T-helper 22 cell (primary cell): ENCODE results near the gene CAMK1D.

Experiments used
- DNase-seq: peaks from one replicate; pipeline ENCODE4 v3.0.0-alpha.2; 2020; ENCODE audit warnings: low read depth

Gene CAMK1D

DNA sequence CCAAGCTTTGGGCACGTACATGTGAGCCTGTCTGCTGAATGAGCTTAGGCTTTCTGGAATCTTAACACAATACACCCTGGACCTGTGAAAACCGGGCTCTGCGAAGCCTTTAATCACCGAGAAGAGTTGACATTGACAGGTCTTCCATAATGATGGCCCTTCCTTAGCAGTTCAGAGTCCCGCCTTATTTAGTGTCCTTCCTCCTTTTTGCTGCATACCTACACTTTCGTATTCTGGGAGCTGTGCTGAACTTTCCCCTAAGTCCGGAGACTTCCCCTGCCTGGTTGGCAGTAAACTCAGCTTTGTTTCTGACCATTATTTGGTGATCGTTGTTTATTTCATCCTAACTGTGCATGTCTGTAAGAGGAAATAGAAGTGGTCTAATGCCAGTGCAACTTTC is 212.0 kb downstream of the CAMK1D start:
- no peak for DNase-seq

DNA sequence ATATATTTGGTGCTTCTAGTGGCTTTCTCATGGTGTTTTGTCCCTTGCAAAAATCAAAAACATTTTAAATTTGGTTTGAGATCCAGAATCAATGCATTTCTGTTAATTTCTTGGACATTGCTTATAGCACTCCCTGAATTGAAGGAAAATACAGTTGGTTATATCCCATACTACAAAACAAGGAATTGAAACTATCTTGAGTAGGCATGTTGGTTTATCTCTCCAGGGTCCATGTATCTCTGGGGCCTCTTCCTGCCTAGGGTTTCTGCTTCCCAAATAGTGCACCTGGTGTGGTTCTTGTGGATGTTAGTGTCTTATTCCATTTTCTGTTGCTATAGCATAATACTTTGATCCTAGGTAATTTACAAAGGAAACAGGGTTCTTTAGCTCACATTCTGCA is 212.4 kb downstream of the CAMK1D start:
- DNase-seq = no peak

DNA sequence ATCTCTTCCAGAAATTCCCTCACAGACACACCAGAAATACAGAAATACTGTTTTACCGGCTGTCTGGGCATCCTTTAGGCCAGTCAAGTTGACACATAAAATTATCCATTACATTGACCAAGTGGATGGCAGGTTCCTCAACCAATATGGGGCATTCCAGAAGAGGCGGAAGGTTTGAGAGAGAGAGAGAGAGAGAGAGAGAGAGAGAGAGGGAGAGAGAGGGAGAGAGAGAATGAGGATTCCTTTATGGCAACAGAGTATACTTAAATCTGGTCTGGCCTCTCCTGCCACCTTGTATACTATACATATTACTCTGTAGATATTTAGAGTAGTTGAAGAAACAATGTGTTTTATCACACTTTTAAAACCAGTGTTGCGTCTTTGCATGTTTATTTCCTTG is 214.1 kb downstream of the CAMK1D start:
- no peak for DNase-seq

DNA sequence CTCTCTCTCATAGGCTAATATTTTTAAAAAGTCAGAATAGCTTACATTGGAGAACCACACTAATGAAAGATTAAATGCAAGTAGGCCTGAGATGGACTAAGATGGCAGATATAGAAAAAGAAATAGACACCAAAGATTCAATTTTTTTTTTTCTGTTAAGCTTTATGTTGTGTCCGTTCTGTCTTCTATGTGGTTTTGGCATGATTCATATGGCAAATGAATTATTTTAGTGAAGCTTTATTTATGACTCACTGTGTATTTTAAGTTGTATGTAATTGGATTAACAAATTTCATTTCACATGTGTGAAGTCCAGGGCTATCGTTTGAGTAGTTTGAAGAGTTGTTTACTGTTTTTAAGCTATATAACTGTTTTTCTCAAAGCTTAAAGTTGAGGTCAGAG is 214.8 kb downstream of the CAMK1D start:
- no peak for DNase-seq

DNA sequence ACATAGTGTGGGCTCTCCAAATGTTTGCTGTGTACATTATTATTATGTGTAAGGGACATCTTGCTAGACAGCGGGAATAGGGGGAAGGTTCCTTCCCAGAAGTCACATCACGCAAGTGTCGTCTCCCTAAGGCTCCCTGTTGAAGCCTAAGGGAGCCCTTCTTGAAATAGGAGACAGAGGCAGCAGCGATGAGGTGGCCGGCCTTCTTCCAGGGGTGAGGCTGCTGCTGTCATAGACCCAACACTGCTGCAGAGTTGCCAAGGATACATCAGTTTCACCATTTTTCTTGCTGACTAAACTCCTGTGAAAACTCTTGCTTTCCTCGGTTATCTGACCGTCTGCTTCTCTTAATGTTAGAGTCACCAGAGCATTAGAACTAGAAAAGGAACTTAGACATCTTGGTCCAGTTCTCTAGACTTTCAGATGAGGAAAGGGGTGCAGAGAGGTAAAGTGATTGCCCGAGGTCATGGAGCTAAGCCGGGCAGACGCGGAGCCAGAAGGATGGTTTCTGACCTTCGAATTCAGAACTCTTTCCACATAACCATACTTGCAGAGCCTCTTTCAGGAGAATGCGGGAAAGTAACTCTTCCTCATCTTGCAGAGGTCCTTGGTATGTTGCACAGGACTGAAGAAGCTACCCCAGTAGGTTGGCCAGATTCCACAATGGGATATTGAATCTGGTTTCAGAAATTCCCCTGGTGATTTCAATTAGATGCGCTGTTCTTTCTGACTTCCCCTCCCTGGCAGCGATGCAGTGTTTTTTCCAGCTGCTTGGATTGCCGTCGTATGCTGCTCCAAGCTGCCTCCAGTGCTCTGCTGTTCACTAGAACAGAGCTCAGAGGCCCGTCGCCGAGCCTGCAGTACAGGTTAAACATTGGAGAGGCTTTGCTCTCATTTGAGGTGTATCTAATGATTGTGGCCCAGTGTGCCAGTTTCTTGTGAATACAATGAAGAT is 217.1 kb downstream of the CAMK1D start:
- no peak for DNase-seq

DNA sequence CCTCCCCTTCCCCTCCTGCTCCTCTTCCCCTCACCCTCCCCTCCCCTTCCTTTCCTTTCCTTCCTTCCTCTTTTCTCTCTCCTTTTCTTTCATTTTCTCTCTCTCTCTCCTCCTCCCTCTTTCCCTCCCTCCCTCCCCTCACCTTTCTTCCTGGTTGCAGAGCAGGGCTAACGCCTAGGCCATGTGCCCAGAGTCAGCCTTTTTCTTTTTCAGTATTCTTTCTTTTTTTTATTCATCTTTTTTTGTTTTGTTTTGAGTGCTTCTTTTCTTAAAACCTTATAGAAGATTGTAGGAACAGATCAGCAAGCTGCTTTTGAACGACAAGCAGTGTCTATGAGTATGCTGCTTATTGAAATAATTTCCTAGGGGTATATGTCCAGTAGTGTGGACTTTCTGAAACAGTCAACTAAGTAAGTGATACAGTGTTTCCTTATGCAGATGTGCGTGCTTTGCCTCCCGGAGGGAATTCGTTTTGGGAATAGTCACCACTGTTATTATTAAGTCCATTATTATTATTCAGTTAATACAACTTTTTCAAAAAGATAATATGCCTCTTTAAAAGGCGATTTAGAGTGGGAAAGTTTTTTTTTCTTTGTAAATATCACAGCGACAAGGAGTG is 219.2 kb downstream of the CAMK1D start:
- DNase-seq = no peak

DNA sequence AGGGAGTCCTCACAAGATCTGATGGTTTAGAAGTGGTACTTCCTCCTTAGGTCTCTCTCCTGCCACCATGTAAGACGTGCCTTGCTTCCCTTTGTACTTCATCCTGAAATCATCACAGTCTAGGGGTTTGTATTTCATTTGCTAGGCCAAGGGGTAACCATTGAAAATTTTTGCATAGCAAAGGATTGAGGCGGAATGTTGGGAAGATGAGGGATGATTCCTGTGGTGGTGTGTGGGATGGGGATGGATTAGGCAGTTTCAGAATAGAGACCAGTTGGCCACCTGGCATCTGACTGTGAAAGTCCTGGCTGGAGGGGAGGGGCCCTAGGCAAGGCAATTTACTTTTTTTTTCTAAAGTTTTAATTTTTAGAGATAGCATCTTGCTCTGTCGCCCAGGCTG is 222.9 kb downstream of the CAMK1D start:
- no peak for DNase-seq

DNA sequence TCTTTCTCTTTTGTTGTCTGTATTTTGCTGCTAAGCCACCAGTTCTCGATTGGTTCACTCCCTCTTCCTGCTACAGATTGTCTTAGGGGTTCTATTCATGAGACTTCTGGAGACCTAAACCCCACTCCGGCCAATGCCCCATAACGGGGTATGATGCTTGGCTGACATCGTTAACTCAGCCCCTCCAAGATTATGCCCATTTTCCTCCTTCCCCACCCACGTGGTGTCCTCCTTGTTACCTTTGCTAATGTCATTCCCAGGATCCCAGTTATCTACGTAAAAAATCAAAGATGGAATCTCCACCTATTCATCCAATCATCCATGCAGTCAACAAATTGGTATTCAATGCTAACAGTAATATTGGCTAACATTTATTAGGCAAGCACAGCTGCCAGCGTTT is 228.3 kb downstream of the CAMK1D start:
- no peak for DNase-seq

DNA sequence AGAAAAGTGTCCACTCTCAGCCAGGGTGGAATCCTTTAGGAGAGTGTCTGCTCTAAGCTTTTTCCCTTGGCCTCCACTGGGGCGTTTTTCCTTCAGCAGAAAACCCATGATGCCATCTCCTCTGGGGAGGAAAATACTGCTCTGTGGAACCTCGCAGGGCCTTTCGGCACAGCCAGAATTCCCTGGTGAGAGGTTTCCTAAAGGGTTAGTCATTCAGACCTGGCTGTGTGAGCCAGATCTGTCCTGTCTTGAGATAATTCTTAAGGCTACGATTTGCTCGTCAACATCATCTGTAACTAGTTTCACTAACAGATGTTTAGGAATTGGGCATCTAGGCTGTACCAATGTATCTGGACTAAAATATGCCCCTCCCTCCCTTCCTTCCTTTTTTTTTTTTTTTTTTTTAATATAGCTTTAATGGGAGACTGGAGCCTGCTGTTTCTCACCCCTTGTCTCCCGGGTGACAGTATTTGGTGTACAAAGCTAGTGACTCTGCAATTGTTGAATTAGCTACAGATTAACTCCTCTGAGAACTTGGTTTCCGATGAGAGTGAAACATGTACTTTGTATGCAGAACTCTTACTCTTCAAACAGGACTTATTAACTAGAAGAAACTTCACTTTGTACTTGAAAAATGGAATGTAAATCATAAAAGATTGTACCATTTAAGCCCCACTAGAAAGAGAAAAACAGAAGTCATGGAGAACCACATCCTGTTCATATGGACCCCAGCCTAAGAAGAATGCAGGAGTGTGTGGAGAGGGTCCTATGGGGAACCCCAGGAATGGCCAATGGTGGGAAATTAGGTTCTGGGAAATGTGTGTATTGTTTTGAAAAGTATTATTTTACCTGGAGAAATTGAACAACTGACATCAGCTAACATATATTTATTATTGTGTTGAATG is 230.9 kb downstream of the CAMK1D start:
- no peak for DNase-seq

DNA sequence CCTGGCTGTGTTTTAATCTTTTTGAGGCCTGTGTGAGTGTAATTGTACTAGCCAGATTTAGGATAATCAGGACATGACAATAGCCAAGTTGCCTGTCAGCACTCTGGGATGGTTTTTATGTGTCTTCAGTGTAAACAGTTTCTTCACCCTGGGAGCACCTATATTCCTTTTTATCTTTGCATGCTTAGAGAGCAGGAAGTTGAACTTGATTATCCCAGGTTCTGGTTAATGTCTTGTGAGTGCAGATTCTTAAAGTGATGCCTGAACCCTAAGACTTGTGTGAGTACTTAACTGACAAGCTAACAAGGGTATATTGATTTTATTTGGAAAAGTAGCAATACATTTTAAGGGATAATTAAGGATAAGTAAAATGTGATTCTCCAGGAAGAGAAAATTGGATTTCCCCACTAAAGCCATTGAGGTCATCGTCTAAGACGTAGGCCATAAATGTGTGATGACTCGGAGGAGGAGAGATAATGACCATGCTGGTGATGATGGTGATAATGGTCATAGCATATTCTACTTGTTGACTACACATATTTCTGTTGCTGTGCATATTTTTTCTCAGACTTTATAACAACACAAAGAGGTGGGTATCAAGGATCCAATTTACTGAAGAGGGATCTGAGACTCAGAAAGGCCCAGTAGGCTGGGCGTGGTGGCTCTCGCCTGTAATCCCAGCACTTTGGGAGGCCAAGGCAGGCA is 234.7 kb downstream of the CAMK1D start:
- DNase-seq = no peak

DNA sequence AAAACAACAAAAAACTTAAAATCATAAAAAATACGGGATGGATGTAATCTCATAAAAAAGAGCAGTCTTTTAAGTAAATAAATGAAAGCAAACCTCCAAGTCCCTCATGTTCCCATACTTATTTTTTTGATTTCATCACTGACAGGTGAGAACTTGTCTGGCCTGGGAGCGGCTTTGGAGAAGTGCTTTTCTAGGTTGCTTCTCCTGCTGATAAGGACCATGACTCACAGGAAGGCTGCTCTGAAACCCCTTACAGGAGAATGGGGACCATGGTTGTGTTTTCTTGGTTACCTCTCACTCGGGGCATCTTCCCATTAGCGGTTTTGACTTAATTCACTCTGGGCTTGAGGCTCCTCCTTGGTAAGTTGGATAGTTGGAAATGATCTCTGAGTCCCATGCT is 237.4 kb downstream of the CAMK1D start:
- no peak for DNase-seq

DNA sequence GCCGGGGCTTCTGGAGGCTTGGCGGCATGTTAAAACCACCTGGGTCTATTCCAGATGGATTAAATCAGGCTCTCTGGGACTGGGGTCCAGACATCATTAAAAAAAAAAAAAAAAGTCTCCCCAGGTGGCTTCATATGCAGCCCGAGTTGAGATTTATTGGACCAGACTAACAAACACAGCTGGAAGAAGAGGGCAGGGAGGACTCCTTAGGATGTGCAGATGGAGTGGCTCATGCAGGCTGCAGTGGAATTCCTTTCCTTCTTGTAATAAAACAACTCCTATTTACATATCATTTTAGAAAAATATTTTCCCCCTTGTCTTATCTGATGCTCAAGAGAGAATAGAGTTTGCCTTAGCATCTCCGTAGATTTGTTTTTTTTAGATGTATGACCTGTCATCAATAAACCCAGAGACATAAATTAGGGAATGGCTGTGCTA is 238.1 kb downstream of the CAMK1D start:
- DNase-seq = no peak

DNA sequence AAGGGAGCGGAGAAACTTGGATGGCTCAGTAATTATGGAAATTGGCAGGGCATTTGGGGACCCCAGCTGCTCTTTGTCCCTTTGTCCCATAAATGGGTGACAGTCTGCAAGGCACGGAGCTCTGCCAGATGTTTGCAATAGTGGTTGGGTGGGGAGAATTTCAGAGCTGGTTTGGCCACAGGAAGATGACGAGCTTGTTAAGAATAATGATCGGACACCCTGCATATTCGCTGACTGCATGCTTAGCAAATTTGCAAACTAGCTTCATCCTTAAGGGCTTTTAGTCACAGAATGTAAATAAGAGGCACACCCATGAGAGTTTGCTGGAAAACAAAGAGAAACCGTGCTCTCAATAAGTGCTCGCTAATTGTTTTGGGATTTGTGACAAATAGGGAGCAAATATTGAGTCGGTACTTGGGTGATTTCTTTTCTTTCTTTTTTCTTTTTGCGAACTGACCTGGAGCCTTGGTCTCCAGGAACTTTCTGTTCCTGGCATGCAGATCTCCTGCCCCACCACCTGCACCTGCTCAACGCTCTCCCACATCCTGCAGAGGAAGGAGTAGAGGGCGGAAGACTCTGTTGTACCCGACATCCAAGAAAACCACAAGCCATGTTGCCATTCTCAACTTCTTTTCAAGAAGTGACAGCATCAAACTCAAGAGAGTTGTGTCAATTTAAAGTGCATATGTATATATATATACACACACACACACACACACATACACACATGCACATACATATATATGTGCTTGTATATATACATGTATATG is 238.9 kb downstream of the CAMK1D start:
- DNase-seq = no peak

DNA sequence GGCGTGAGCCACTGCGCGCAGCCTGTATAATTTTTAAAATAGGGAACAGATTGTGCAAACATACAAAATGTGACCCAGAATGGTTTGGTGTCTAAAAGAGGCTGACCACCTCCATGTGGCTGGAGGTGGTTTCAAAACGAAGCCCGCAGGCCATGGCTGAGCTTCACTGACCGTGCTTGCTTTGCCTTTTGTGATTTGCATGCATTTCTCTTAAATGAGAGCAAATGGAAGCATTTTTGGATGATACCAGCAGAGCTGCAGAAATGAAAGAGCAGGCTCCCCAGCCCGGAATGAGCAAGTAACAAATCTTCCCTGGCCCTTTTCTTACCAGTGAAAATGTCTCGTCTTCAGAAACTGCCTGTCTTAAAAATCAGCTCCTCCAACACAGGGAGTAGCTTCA is 239.9 kb downstream of the CAMK1D start:
- DNase-seq = no peak

DNA sequence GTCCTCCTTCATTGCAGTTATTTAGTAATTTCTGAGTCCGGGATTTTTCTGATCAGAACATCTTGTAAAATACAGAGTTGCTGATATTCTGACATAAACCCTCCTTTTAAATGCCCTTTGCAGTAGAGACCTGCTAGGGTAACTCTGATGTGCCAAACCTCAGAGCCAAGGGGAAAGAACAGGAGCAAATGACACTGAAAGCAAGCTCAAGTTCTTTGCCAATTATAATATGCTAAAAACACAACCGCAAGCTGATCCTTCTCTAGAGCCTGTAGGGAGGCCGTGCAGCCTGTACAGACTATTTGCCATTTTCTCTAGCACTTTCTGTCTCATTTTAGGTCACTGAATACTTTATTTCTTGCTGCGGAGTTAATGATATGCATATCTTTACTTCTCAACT is 240.4 kb downstream of the CAMK1D start:
- DNase-seq = no peak

DNA sequence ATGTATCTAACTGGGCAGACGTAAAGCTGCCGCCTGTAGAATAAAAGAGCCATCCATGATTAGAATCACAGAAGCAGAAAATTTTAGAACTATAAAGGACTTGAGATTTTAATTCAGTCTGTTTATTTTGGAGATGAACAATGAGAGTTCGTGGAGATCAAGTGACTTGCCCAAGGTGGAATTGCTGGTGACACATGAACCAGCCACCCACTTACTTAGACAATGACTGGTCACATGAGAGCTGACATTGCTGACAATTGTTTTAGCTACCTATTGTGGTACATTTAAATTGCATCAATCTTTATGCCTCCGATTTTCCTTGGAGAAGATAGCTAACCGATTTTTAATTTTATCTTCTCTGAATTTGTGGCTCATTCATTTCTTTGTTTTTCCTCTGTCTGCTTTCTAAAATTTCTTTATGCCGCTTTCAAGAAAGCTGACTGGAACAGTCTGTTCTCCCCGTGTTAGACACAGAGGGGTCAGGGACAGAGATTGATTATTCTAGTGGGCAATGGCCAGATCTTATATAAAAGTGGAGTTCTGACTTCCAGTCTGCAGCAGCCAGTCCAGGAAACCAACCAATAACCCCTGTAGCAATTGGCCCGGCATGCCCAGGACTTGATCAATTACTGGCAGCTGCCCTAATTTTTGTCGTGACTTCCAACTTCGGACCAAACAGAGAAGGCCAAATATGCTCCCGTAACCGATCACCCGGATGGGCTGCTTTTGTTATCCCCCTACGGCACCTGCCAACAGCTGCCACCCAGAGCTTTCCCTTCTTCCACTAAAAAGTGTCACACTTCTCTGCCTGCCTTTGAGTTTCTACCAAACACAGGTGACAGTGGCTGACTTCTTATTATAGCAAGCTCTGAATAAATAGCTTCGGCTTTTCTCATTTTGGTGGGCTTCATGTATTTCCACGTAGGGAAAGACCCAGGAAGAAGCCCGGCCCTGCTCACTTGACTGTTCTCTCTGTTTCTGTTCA is 241.6 kb downstream of the CAMK1D start:
- no peak for DNase-seq

DNA sequence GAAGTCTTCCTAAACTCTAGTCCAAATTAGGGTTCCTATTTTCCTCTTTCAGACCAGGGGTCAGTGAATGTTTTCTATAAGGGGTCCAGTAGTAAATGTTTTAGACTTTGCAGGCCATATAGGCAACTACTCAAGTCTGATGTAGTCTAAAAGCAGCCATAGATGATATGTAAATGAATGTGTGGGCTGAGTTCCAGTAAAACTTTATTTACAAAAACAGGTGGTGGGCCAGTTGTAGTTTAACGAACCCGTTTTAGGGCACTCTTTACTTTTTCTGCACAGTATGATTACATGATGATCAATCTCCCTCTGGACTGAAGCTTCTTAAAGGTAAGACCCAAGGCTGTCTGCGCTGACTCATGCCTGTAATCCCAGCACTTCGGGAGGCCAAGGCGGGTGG is 243.6 kb downstream of the CAMK1D start:
- no peak for DNase-seq

DNA sequence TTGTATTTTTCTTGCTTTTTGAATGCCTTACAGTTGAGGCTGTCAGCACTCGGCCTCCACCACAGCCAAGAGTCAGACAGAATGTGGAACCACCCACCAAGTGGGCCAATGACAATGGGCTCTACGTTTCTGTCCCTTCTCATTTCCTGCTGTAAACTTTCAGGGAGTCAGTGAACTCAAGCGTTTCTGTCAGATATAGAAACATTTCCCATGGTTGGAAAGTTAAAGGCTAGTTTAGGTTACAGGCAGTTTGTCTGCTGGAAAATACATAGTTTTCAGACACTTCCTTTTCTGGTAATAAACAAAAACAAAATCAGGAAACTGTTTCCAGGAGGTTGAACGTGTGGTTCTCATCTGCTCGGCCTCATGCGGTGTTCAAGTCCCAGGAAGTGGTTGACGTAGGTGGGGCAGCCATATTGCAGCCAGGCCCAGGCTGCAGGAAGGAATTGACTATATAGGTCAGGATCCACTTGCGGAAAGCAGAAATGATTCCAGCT is 245.1 kb downstream of the CAMK1D start:
- no peak for DNase-seq

DNA sequence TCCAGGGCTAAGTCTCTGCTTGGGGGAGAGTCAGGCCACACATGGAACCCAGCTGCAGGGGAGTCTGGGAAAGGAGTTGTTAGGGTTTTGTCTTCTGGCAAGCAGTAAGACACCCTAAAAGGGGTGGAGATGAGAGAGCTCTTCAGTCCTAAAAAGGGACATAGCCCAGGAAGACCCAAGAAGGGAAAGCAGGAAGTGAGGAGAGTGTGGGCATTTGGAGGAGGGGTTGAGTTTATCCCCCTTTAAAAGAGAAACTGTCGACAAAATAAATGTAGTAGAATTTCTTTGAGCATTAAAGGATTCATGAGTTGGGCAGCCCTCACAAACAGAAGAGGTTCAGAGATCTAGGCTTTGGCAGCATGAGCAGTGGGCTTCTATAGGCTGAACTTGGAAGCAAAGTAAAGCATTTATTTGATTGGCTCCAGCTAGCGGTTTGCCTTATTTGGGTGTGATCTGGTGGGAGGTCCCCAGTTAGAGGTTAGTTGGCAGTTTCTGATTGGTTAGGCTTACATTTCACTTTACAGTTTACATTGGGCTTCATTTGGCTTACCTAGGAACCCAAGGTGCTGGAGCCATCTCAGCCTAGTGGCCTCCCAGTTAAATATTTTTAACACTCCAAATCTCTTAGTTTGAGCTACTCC is 246.7 kb downstream of the CAMK1D start:
- no peak for DNase-seq
